NCI-H82 treated with DMSO at 0.1 percent for 48 hours (cell line): Measurements from ENCODE around the gene PPP1R2C.

ENCODE experiments used
- DNase-seq: peaks from one replicate; lab custom pipeline; 2025; ENCODE audit not compliant: unreplicated experiment; lab: John Stamatoyannopoulos, UW

The PPP1R2C gene

DNA sequence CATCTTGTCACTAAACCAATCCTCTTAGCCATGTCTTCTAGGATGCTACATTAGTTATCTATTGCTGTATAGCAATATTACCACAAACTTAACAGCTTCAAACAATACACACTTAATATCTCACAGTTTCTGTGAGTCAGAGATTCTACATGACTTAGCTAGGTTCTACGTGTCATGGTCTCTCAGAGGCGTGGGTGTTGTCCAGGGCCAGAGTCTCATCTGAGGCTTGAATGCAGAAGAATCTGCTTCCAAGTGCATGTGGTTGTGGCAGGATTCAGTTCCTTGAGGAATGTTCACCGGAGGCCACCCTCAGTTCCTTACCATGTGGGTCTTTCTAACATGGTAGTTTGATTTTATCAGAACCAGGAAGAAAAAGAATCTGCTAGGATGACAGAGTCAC lies 26.4 kb downstream of the PPP1R2C start:
- no peak for DNase-seq

DNA sequence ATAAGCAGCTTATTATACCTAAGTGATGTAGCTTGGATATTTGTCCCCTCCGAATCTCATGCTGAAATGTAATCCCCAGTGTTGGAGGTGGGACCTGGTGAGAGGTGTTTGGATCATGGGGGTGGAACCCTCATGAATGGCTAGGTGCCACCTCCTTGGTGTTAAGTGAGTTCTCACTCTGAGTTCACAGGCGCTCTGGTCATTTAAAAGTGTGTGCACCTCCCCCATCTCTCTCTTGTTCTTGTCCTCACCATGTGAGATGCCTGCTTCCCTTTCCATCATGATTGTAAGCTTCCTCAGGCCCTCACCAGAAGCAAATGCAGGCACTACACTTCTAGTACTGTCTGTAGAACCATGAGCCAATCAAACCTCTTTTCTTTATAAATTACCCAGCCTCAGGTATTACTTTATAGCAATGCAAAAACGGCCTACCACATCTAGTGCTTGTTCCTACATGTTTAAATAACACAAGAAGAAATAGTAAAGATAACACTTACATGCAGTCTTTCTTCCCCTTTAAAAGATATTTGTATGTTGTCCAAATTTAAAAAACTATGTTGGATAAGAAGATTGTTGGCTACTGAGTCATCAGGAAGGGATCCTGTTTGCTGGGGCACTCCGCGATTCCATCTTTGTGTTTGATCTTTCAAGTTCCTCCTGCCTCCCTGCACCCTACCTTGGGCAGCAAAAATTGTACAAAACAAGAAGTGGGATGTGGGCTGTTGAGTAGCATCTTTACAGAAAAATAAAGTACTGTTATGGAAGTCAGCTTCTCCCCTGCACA lies 29.7 kb downstream of the PPP1R2C start:
- no peak for DNase-seq

DNA sequence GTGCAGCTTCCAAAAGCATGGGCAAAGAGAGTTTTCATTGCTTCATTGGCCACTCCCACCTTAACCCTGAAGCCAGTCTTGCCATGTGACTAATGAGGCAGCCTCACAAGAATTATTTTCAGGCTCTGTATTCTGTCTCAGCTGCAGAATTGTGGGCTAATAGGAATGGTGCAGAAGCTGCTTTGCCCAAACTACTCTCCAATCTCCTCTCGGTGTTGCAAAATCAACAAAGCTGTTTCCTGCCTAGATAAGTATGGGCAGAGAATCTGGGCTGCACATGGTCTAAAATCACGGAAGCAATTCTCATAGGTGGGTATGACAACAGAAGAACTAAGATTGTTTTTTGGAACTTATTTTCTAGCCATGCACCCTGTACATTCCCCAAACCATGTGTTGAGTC lies 31.4 kb downstream of the PPP1R2C start:
- DNase-seq = no peak

DNA sequence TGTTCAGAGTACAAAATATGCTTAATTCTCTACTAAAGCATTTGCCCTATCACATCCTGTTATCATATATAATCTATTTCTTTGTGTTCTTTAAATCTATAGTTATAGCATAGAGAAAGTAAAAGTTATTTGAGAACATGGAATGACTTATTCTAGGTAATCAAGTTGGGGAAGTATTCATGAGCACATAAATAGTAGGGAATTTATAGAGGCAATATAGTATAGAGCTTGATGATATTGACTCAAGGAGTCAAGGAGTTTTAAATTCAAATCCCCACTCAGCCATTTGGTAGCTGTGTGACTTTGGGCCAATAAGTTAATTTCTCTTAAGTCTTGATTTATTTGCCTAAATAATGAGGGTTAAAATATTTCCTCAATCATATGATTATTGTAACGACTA lies 37.5 kb downstream of the PPP1R2C start:
- DNase-seq = no peak

DNA sequence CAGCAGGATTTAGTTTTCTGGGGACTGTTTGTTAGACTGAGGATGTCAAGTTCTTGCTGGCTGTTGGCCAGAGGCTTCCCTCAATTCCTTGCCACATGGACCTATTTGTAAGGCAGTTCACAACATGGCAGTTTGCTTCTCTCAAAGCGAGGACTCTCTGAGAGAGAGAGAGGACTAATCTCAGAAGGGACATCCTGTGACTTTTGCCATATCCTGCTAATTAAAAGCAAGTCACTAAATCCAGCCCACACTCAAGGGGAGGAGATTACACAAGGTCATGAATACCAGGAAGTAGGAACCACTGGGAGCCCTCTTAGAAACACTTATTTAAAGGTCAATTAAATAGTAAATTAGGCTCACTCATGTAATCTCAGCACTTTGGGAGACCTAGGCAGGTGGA lies 38.2 kb downstream of the PPP1R2C start:
- no peak for DNase-seq

DNA sequence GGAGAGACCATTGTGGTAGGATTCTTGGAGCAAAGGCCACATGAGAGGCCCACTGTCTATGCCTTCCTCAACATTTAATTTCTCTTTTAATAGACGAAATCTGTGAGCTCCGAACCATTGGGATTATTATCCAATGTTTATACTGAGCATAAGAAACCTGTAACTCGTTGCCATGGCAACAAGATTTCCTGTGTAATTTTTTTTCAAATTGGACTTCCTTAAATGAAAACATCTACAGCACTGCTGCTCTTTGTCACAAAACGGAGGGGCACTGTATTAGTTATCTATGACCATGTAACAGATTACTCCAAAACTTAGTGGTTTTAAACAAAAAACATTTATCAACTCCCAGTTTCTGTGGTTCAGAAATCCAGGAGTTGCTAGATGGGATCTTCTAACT lies 38.7 kb downstream of the PPP1R2C start:
- DNase-seq = no peak

DNA sequence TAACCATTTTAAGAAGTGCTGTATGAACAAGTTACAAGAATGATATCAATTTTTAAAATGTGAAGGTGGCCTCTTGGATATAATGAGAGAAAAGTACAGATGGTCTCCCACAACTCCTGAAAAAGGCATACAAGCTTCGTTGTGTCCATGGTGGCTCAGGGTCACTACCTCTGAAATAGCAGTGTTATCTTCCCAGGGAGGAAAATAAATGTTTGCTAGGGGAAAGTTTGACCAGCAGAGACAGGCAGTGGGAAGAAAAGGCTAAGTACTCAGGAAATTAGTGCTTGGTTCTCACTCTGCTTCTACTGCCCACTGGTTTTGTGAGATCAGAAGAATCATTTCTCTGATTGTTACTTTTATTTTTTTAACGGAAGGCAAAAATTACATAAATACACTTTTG lies 39.4 kb downstream of the PPP1R2C start:
- no peak for DNase-seq

DNA sequence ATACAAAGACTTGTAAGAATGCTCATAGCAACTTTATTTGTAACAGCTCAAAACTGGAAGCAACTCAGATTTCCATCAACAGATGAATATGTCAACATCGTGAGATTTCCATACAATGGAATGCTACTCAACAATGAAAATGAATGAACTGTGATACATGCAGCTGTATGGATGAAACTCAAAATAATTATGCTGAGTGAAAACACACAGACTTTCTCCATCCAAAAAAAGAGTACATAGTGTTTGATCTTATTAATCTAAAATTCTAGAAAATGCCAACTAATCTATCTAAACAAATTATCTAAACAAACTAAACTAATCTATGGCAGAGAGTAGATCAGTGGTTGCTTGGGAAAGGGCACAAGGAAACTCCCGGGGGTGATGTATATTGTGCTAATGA lies 42.7 kb downstream of the PPP1R2C start:
- no peak for DNase-seq

DNA sequence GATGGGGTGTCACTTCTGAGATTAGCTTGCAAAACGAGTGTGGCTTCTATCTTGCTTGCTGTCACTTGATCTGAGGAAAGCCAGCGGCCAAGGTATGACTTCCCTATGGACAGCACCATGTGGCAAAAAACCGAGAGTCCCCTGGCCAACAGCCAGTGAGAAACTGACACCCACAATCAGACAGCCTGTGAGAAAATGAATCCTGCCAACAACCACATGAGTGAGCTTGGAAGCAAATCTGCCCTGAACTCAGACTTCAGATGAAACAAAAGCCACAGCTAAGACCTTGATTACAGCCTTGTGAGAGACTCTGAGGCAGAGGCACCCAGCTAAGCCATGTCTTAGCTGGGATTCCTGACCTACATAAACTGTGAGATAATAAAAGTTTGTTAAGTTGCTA lies 45.5 kb downstream of the PPP1R2C start:
- DNase-seq = no peak
